ENCODE results near the gene PYDC2.

- TF ChIP-seq POLR2A (IDR thresholded peaks at IDR 0.05; ENCODE audit: low read depth, low read length) = no peak
- no peak for TF ChIP-seq POLR2AphosphoS5 (IDR thresholded peaks at IDR 0.05; ENCODE audit: low read depth, low read length)
Observed at GRCh38 chr3:191502583-191502982, 41.6 kb downstream of the PYDC2 start.
